RWPE2 (cell line): ENCODE data around the gene ATP13A4.

ENCODE experiments used
- ATAC-seq: fragments of 200-7000 bp; cut with Tn5 transposase; 3 replicates; pipeline ENCODE4 v1.9.1; 2021; ENCODE audit warnings: low read depth
- DNase-seq: peaks from one replicate; pipeline ENCODE4 v3.0.0-alpha.2; 2020; ENCODE audit warnings: low spot score
- H3K27ac ChIP-seq: fragments of 450-650 bp; 2 replicates; pipeline ENCODE4 v1.5.1; 2017; ENCODE audit warnings: mild to moderate bottlenecking; ENCODE audit not compliant: poor library complexity, severe bottlenecking
- H3K27me3 ChIP-seq: fragments of 250-450 bp; sonication (Bioruptor Pico); 2 replicates; pipeline ENCODE4 v1.5.1; 2021; ENCODE audit warnings: mild to moderate bottlenecking, moderate library complexity; ENCODE audit not compliant: insufficient read depth, poor library complexity, severe bottlenecking
- H3K36me3 ChIP-seq: fragments of 250-450 bp; sonication (Bioruptor Pico); 2 replicates; pipeline ENCODE4 v1.5.1; 2020; ENCODE audit warnings: low read depth, mild to moderate bottlenecking, moderate library complexity
- H3K4me1 ChIP-seq: fragments of 250-450 bp; sonication (Bioruptor Pico); 2 replicates; pipeline ENCODE4 v1.5.1; 2021; ENCODE audit warnings: mild to moderate bottlenecking, moderate library complexity; ENCODE audit not compliant: insufficient read depth, poor library complexity, severe bottlenecking
- H3K4me3 ChIP-seq: fragments of 250-450 bp; sonication (Bioruptor Pico); 2 replicates; pipeline ENCODE4 v1.5.1; 2021; ENCODE audit warnings: mild to moderate bottlenecking, moderate library complexity; ENCODE audit not compliant: severe bottlenecking
- H3K9me3 ChIP-seq: fragments of 250-450 bp; sonication (Bioruptor Pico); 2 replicates; pipeline ENCODE4 v1.5.1; 2021; ENCODE audit warnings: mild to moderate bottlenecking, moderate library complexity; ENCODE audit not compliant: severe bottlenecking
- CTCF ChIP-seq: fragments of 450-650 bp; IDR thresholded peaks from one replicate; pipeline ENCODE4 v1.5.1; 2017; ENCODE audit warnings: mild to moderate bottlenecking, moderate library complexity; ENCODE audit not compliant: poor library complexity, severe bottlenecking

ATP13A4 gene

GRCh38 chr3:193554811-193555210, at the start of gene ATP13A4:
Gene ATP13A4, minus strand, starts transcription at chr3:193554895. Its CDS starts 96 bp downstream, at chr3:193554799.
- H3K36me3 ChIP-seq = no peaks in the 10 kb centered on the region
- H3K4me3 ChIP-seq = no peak within 1 kb of the TSS
- no peaks in the 10 kb centered on the region for H3K4me1 ChIP-seq
- no peak for ATAC-seq
- H3K27me3 ChIP-seq = no peaks in the 10 kb centered on the region
- no peak for DNase-seq
- H3K27ac ChIP-seq = no peak within 1 kb of the TSS
- TF ChIP-seq CTCF = no peak
- no peaks in the 10 kb centered on the region for H3K9me3 ChIP-seq

- peaks cover 5% of the 10 kb centered on the region for H3K4me1 ChIP-seq
- H3K36me3 ChIP-seq = peaks cover 23% of the 10 kb centered on the region
- TF ChIP-seq CTCF = no peak
- no peak for ATAC-seq
- no peaks in the 10 kb centered on the region for H3K27me3 ChIP-seq
- H3K27ac ChIP-seq = no peak overlapping the region
- H3K4me3 ChIP-seq = no peak overlapping the region
- DNase-seq = no peak
- no peaks in the 10 kb centered on the region for H3K9me3 ChIP-seq
Observed at GRCh38 chr3:193599393-193599792, 44.7 kb upstream of the ATP13A4 start.

- H3K36me3 ChIP-seq = peaks cover 23% of the 10 kb centered on the region
- TF ChIP-seq CTCF = no peak
- DNase-seq (no peak), ATAC-seq (no peak)
- H3K27me3 ChIP-seq = no peaks in the 10 kb centered on the region
- H3K9me3 ChIP-seq = no peaks in the 10 kb centered on the region
- H3K27ac ChIP-seq = no peak overlapping the region
- H3K4me1 ChIP-seq = peaks cover 10% of the 10 kb centered on the region
- no peak overlapping the region for H3K4me3 ChIP-seq
Observed at GRCh38 chr3:193598202-193598601, 43.5 kb upstream of the ATP13A4 start.

- DNase-seq = no peak
- Histone ChIP-seq H3K4me3 (no peak overlapping the region), H3K27me3 (no peaks in the 10 kb centered on the region), H3K4me1 (peaks cover 10% of the 10 kb centered on the region), H3K9me3 (no peaks in the 10 kb centered on the region), H3K36me3 (peaks cover 23% of the 10 kb centered on the region), H3K27ac (no peak overlapping the region)
- ATAC-seq = no peak
- no peak for TF ChIP-seq CTCF
Observed at GRCh38 chr3:193595939-193596487, 41.3 kb upstream of the ATP13A4 start.

- Histone ChIP-seq H3K36me3 (peaks cover 23% of the 10 kb centered on the region), H3K4me1 (peaks cover 15% of the 10 kb centered on the region), H3K9me3 (no peaks in the 10 kb centered on the region), H3K27me3 (no peaks in the 10 kb centered on the region), H3K27ac (no peak overlapping the region), H3K4me3 (no peak overlapping the region)
- no peak for TF ChIP-seq CTCF
- DNase-seq (no peak), ATAC-seq (no peak)
Observed at GRCh38 chr3:193594946-193595689, 40.4 kb upstream of the ATP13A4 start.
